Measurements from ENCODE around the gene ERMP1.
A peak's percentile ranks its signal among the peaks of the same experiment; 100 is the strongest.

Gene ERMP1

GRCh38 chr9:5852987-5853386 lies 20.1 kb upstream of the ERMP1 start:
- H2AFZ ChIP-seq (ENCODE audit: low read length, unreplicated experiment), result no peak overlapping the region
- H3K79me2 ChIP-seq (ENCODE audit: control insufficient read depth, insufficient read depth, low read length, unreplicated experiment), result no peaks in the 10 kb centered on the region
- no peak overlapping the region for H3K4me3 ChIP-seq (ENCODE audit: low read depth, low read length)
- peaks cover 11% of the 10 kb centered on the region for H3K4me1 ChIP-seq (ENCODE audit: control insufficient read depth, insufficient read depth, low read length, unreplicated experiment)
- peaks cover 36% of the 10 kb centered on the region for H3K27me3 ChIP-seq (ENCODE audit: insufficient read depth, low read length)
- H3K27ac ChIP-seq (ENCODE audit: low read depth, low read length), result no peak overlapping the region
- H3K36me3 ChIP-seq (ENCODE audit: insufficient read depth, low read length), result no peaks in the 10 kb centered on the region

GRCh38 chr9:5851445-5851844 lies 18.5 kb upstream of the ERMP1 start:
- no peaks in the 10 kb centered on the region for H3K79me2 ChIP-seq (ENCODE audit: control insufficient read depth, insufficient read depth, low read length, unreplicated experiment)
- H3K4me3 ChIP-seq (ENCODE audit: low read depth, low read length), result no peak overlapping the region
- H3K36me3 ChIP-seq (ENCODE audit: insufficient read depth, low read length), result no peaks in the 10 kb centered on the region
- peaks cover 28% of the 10 kb centered on the region for H3K27me3 ChIP-seq (ENCODE audit: insufficient read depth, low read length)
- H2AFZ ChIP-seq (ENCODE audit: low read length, unreplicated experiment), result no peak overlapping the region
- no peak overlapping the region for H3K27ac ChIP-seq (ENCODE audit: low read depth, low read length)
- peaks cover 11% of the 10 kb centered on the region for H3K4me1 ChIP-seq (ENCODE audit: control insufficient read depth, insufficient read depth, low read length, unreplicated experiment)

GRCh38 chr9:5850724-5851122 lies 17.8 kb upstream of the ERMP1 start:
- Histone ChIP-seq H2AFZ (ENCODE audit: low read length, unreplicated experiment) (no peak overlapping the region), H3K79me2 (ENCODE audit: control insufficient read depth, insufficient read depth, low read length, unreplicated experiment) (no peaks in the 10 kb centered on the region), H3K4me1 (ENCODE audit: control insufficient read depth, insufficient read depth, low read length, unreplicated experiment) (peaks cover 18% of the 10 kb centered on the region), H3K27me3 (ENCODE audit: insufficient read depth, low read length) (peaks cover 21% of the 10 kb centered on the region), H3K27ac (ENCODE audit: low read depth, low read length) (no peak overlapping the region), H3K4me3 (ENCODE audit: low read depth, low read length) (no peak overlapping the region), H3K36me3 (ENCODE audit: insufficient read depth, low read length) (no peaks in the 10 kb centered on the region)

GRCh38 chr9:5848372-5848882 lies 15.5 kb upstream of the ERMP1 start:
- Histone ChIP-seq H3K27me3 (ENCODE audit: insufficient read depth, low read length) (peaks cover 5% of the 10 kb centered on the region), H2AFZ (ENCODE audit: low read length, unreplicated experiment) (no peak overlapping the region), H3K4me3 (ENCODE audit: low read depth, low read length) (no peak overlapping the region), H3K79me2 (ENCODE audit: control insufficient read depth, insufficient read depth, low read length, unreplicated experiment) (no peaks in the 10 kb centered on the region), H3K4me1 (ENCODE audit: control insufficient read depth, insufficient read depth, low read length, unreplicated experiment) (peaks cover 36% of the 10 kb centered on the region), H3K27ac (ENCODE audit: low read depth, low read length) (no peak overlapping the region), H3K36me3 (ENCODE audit: insufficient read depth, low read length) (no peaks in the 10 kb centered on the region)

GRCh38 chr9:5846501-5846921 lies 13.6 kb upstream of the ERMP1 start:
- Histone ChIP-seq H2AFZ (ENCODE audit: low read length, unreplicated experiment) (no peak overlapping the region), H3K27me3 (ENCODE audit: insufficient read depth, low read length) (no peaks in the 10 kb centered on the region), H3K36me3 (ENCODE audit: insufficient read depth, low read length) (no peaks in the 10 kb centered on the region), H3K79me2 (ENCODE audit: control insufficient read depth, insufficient read depth, low read length, unreplicated experiment) (no peaks in the 10 kb centered on the region), H3K4me1 (ENCODE audit: control insufficient read depth, insufficient read depth, low read length, unreplicated experiment) (peaks cover 41% of the 10 kb centered on the region), H3K27ac (ENCODE audit: low read depth, low read length) (no peak overlapping the region), H3K4me3 (ENCODE audit: low read depth, low read length) (no peak overlapping the region)

- peaks cover 38% of the 10 kb centered on the region for H3K4me1 ChIP-seq (ENCODE audit: control insufficient read depth, insufficient read depth, low read length, unreplicated experiment)
- H2AFZ ChIP-seq (ENCODE audit: low read length, unreplicated experiment), result no peak overlapping the region
- H3K36me3 ChIP-seq (ENCODE audit: insufficient read depth, low read length), result no peaks in the 10 kb centered on the region
- H3K27ac ChIP-seq (ENCODE audit: low read depth, low read length), result no peak overlapping the region
- no peaks in the 10 kb centered on the region for H3K27me3 ChIP-seq (ENCODE audit: insufficient read depth, low read length)
- no peak overlapping the region for H3K4me3 ChIP-seq (ENCODE audit: low read depth, low read length)
- H3K79me2 ChIP-seq (ENCODE audit: control insufficient read depth, insufficient read depth, low read length, unreplicated experiment), result no peaks in the 10 kb centered on the region
Measured at GRCh38 chr9:5846096-5846495, 13.2 kb upstream of the ERMP1 start.

GRCh38 chr9:5845157-5845531 lies 12.2 kb upstream of the ERMP1 start:
- Histone ChIP-seq H3K27ac (ENCODE audit: low read depth, low read length) (no peak overlapping the region), H3K36me3 (ENCODE audit: insufficient read depth, low read length) (no peaks in the 10 kb centered on the region), H3K79me2 (ENCODE audit: control insufficient read depth, insufficient read depth, low read length, unreplicated experiment) (no peaks in the 10 kb centered on the region), H2AFZ (ENCODE audit: low read length, unreplicated experiment) (no peak overlapping the region), H3K27me3 (ENCODE audit: insufficient read depth, low read length) (no peaks in the 10 kb centered on the region), H3K4me1 (ENCODE audit: control insufficient read depth, insufficient read depth, low read length, unreplicated experiment) (peaks cover 34% of the 10 kb centered on the region), H3K4me3 (ENCODE audit: low read depth, low read length) (no peak overlapping the region)

- H3K4me3 ChIP-seq (ENCODE audit: low read depth, low read length), result no peak overlapping the region
- H3K4me1 ChIP-seq (ENCODE audit: control insufficient read depth, insufficient read depth, low read length, unreplicated experiment), result peaks cover 44% of the 10 kb centered on the region
- no peaks in the 10 kb centered on the region for H3K36me3 ChIP-seq (ENCODE audit: insufficient read depth, low read length)
- H3K79me2 ChIP-seq (ENCODE audit: control insufficient read depth, insufficient read depth, low read length, unreplicated experiment), result no peaks in the 10 kb centered on the region
- H3K27ac ChIP-seq (ENCODE audit: low read depth, low read length), result peak overlapping the region; percentile 25; the same call in 1 of the 2 replicates
- H2AFZ ChIP-seq (ENCODE audit: low read length, unreplicated experiment), result no peak overlapping the region
- no peaks in the 10 kb centered on the region for H3K27me3 ChIP-seq (ENCODE audit: insufficient read depth, low read length)
Measured at GRCh38 chr9:5843794-5844471, 11.0 kb upstream of the ERMP1 start.

GRCh38 chr9:5842929-5843793 lies 10.2 kb upstream of the ERMP1 start:
- H3K4me3 ChIP-seq (ENCODE audit: low read depth, low read length), result no peak overlapping the region
- peaks cover 47% of the 10 kb centered on the region for H3K4me1 ChIP-seq (ENCODE audit: control insufficient read depth, insufficient read depth, low read length, unreplicated experiment)
- no peaks in the 10 kb centered on the region for H3K79me2 ChIP-seq (ENCODE audit: control insufficient read depth, insufficient read depth, low read length, unreplicated experiment)
- no peaks in the 10 kb centered on the region for H3K27me3 ChIP-seq (ENCODE audit: insufficient read depth, low read length)
- no peaks in the 10 kb centered on the region for H3K36me3 ChIP-seq (ENCODE audit: insufficient read depth, low read length)
- no peak overlapping the region for H3K27ac ChIP-seq (ENCODE audit: low read depth, low read length)
- no peak overlapping the region for H2AFZ ChIP-seq (ENCODE audit: low read length, unreplicated experiment)

- Histone ChIP-seq H3K79me2 (ENCODE audit: control insufficient read depth, insufficient read depth, low read length, unreplicated experiment) (no peaks in the 10 kb centered on the region), H3K27me3 (ENCODE audit: insufficient read depth, low read length) (no peaks in the 10 kb centered on the region), H3K27ac (ENCODE audit: low read depth, low read length) (no peak overlapping the region), H3K4me1 (ENCODE audit: control insufficient read depth, insufficient read depth, low read length, unreplicated experiment) (peaks cover 47% of the 10 kb centered on the region), H3K4me3 (ENCODE audit: low read depth, low read length) (no peak overlapping the region), H2AFZ (ENCODE audit: low read length, unreplicated experiment) (no peak overlapping the region), H3K36me3 (ENCODE audit: insufficient read depth, low read length) (no peaks in the 10 kb centered on the region)
Measured at GRCh38 chr9:5841771-5842573, 9.1 kb upstream of the ERMP1 start.
